ENCODE results near the gene NODAL. TPM values are rescaled to one million over a fixed set of nuclear protein-coding genes. Genes with fewer than 3 reads are reported as not detected.

Gene NODAL
- total RNA-seq, 1 donor from 2014 or later, result not detected

DNA sequence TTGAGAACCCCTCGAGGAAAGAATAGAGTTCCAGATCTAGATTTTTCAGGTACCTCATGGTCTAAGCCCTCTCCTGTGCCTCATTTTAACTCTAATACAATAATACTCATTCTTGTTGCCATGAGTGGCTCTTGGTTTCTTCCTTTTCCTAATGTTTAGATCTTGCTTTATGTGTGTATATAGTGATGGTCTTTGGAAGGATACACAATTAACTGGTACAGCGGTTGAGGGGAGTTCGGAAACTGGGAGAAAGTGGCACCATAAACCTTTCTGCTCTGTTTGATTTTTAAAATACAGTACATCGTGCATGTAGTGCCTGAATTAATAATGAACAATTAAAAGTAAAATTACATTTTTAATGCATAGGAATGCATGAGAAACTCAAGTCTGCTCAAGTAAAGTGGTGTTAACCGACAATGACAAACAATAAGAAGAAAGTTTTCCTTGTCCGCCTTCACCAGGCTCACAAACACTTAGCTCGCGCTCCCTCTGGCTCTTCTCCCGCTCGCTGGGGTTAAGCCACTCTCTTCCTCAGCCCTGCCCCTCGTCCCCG, 37.9 kb downstream of the NODAL start:
- H3K4me3 Mint-ChIP-seq (ENCODE audit: unreplicated experiment), result peak overlapping the region; percentile 99
- TF ChIP-seq, protein P1, sequence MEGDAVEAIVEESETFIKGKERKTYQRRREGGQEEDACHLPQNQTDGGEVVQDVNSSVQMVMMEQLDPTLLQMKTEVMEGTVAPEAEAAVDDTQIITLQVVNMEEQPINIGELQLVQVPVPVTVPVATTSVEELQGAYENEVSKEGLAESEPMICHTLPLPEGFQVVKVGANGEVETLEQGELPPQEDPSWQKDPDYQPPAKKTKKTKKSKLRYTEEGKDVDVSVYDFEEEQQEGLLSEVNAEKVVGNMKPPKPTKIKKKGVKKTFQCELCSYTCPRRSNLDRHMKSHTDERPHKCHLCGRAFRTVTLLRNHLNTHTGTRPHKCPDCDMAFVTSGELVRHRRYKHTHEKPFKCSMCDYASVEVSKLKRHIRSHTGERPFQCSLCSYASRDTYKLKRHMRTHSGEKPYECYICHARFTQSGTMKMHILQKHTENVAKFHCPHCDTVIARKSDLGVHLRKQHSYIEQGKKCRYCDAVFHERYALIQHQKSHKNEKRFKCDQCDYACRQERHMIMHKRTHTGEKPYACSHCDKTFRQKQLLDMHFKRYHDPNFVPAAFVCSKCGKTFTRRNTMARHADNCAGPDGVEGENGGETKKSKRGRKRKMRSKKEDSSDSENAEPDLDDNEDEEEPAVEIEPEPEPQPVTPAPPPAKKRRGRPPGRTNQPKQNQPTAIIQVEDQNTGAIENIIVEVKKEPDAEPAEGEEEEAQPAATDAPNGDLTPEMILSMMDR (IDR thresholded peaks at IDR 0.05), result no peak
- H3K27me3 Mint-ChIP-seq (ENCODE audit: unreplicated experiment), result no peaks in the 10 kb centered on the region
- DNase-seq (ENCODE audit: extremely low spot score, unreplicated experiment), result no peak
- peaks cover 3% of the 10 kb centered on the region for H3K36me3 Mint-ChIP-seq (ENCODE audit: unreplicated experiment)
- peak overlapping the region; percentile 82 for H3K27ac Mint-ChIP-seq (ENCODE audit: unreplicated experiment)
- H3K9me3 Mint-ChIP-seq (ENCODE audit: unreplicated experiment), result no peaks in the 10 kb centered on the region
- peaks cover 32% of the 10 kb centered on the region for H3K4me1 Mint-ChIP-seq (ENCODE audit: unreplicated experiment)

DNA sequence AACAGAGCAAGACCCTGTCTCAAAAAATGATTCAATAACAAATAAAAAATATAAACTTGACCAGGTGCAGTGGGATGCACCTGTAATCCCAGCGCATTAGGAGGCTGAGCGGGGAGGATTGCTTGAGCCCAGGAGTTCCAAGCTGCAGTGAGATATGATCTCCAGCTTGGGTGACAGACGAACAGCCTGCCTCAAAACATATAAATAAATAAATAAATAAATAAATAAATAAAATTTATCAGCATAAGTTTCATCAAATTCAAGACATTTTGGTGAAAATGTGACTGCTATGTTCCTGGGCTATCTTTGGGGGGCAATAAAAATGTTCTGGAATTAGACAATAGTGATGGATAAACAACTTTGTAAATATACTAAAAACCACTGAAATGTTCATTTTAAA, 42.3 kb downstream of the NODAL start:
- Mint-ChIP-seq H3K9me3 (ENCODE audit: unreplicated experiment) (no peaks in the 10 kb centered on the region), H3K36me3 (ENCODE audit: unreplicated experiment) (no peaks in the 10 kb centered on the region), H3K4me3 (ENCODE audit: unreplicated experiment) (no peak overlapping the region), H3K4me1 (ENCODE audit: unreplicated experiment) (peaks cover 5% of the 10 kb centered on the region), H3K27me3 (ENCODE audit: unreplicated experiment) (no peaks in the 10 kb centered on the region), H3K27ac (ENCODE audit: unreplicated experiment) (no peak overlapping the region)
- DNase-seq (ENCODE audit: extremely low spot score, unreplicated experiment), result no peak
- TF ChIP-seq, protein P1 (IDR thresholded peaks at IDR 0.05), result no peak

DNA sequence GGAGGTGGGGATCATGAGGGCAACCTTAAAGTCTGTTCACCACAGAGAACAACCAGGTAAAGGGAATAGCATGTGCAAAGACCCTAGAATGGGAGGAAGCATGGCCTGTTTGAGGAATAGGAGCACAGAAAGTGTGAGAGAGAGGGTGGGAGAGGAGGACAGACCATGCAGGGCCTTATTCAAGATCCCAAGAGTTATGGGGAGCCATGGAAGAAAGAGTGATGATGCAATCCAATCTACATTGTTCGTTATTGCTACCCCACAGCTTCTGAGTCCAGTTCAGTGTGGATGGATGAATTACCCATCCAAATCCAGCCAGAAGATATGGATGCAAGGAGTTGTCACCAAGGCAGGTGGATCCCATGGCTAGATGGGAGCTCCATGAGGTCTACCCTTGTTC, 45.3 kb downstream of the NODAL start:
- Mint-ChIP-seq H3K9me3 (ENCODE audit: unreplicated experiment) (no peaks in the 10 kb centered on the region), H3K36me3 (ENCODE audit: unreplicated experiment) (no peaks in the 10 kb centered on the region), H3K27me3 (ENCODE audit: unreplicated experiment) (peaks cover 8% of the 10 kb centered on the region), H3K4me1 (ENCODE audit: unreplicated experiment) (no peaks in the 10 kb centered on the region), H3K27ac (ENCODE audit: unreplicated experiment) (no peak overlapping the region), H3K4me3 (ENCODE audit: unreplicated experiment) (no peak overlapping the region)
- DNase-seq (ENCODE audit: extremely low spot score, unreplicated experiment), result no peak
- TF ChIP-seq, protein P1 (IDR thresholded peaks at IDR 0.05), result no peak

DNA sequence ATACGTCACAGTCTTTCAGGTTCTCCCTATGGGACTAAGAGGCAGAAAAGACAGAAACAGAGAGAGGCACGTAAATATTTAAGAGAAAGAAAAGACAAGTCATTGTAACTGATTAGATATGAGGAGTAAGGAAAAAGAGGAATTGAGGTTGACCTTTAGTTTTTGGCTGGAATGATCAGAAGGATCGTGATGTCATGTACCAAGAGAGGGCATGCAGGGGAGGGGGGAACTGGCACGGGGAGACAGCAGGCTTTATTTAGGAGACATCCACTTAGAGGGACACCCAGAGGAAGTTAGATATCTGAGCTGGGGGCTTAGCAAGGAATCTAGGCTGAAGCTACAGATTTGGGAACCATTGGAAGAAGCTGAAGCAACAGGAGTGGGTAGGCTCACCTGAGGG, 49.8 kb downstream of the NODAL start:
- Mint-ChIP-seq H3K4me3 (ENCODE audit: unreplicated experiment) (no peak overlapping the region), H3K4me1 (ENCODE audit: unreplicated experiment) (no peaks in the 10 kb centered on the region), H3K27me3 (ENCODE audit: unreplicated experiment) (peaks cover 18% of the 10 kb centered on the region), H3K36me3 (ENCODE audit: unreplicated experiment) (no peaks in the 10 kb centered on the region), H3K9me3 (ENCODE audit: unreplicated experiment) (no peaks in the 10 kb centered on the region), H3K27ac (ENCODE audit: unreplicated experiment) (no peak overlapping the region)
- DNase-seq (ENCODE audit: extremely low spot score, unreplicated experiment), result no peak
- TF ChIP-seq, protein P1 (IDR thresholded peaks at IDR 0.05), result no peak

Other genes starting within 250 kb of the NODAL start
- 59.8 and 60.4 TPM in 2 replicates for gene PPA1, start 208.3 kb downstream of the NODAL start, total RNA-seq
- not detected in 2 replicates for gene NPFFR1, start 157.7 kb downstream of the NODAL start, total RNA-seq
- 4.0 and 5.8 TPM in 2 replicates for gene LRRC20, start 59.1 kb downstream of the NODAL start, total RNA-seq
- gene EIF4EBP2, start 37.5 kb downstream of the NODAL start, total RNA-seq, result 40.4 and 41.1 TPM in 2 replicates
- gene PALD1, start 37.1 kb upstream of the NODAL start, total RNA-seq, result 2.8 and 3.1 TPM in 2 replicates
- gene PRF1, start 161.1 kb upstream of the NODAL start, total RNA-seq, result not detected in 2 replicates
- gene ADAMTS14, start 230.8 kb upstream of the NODAL start, total RNA-seq, result 3.8 and 4.1 TPM in 2 replicates